Measurements from ENCODE around the gene JAKMIP2. TPM values are rescaled to one million over a fixed set of nuclear protein-coding genes. Genes with fewer than 3 reads are reported as not detected.
A peak's percentile ranks its signal among the peaks of the same experiment; 100 is the strongest.

The JAKMIP2 gene
- polyA plus RNA-seq, 1 of the 3 experiments (the other 2 are of a cell fraction), result 2.1 TPM

- no peak overlapping the region for H3K4me3 ChIP-seq (ENCODE audit: low read depth in 2 of 2, low read length in 1 of 2)
- TF ChIP-seq FOXJ3 (CRISPR knock-in tag; IDR thresholded peaks at IDR 0.05) (no peak), POLR2AphosphoS5 (IDR thresholded peaks at IDR 0.05; ENCODE audit: low read depth, low read length) (no peak), JUND (IDR thresholded peaks at IDR 0.05) (0 out of 2 replicates have a peak, but pooled peaks have one; percentile 15), EZH2phosphoT487 (IDR thresholded peaks at IDR 0.05; ENCODE audit: borderline replicate concordance, low read depth) (no peak), MEF2A (IDR thresholded peaks at IDR 0.05; ENCODE audit: borderline replicate concordance, low read depth) (no peak), GATA2 (CRISPR knock-in tag; IDR thresholded peaks at IDR 0.05) (no peak), RAD21 (IDR thresholded peaks at IDR 0.05; ENCODE audit: low read length) (no peak), MAX (IDR thresholded peaks at IDR 0.05; ENCODE audit: low read depth) (no peak), PBX3 (IDR thresholded peaks at IDR 0.05) (peak; percentile 38), FOSL2 (IDR thresholded peaks at IDR 0.05; ENCODE audit: borderline replicate concordance, low read depth) (peak; percentile 43; the same call in 1 of the 2 replicates), TAF1 (IDR thresholded peaks at IDR 0.05; ENCODE audit: borderline replicate concordance, low read depth, low read length) (no peak), RFX5 (IDR thresholded peaks at IDR 0.05; ENCODE audit: low read length) (no peak), NRF1 (IDR thresholded peaks at IDR 0.05; ENCODE audit: low read depth, low read length) (no peak), GABPA (IDR thresholded peaks at IDR 0.05; ENCODE audit: low read depth) (no peak), TCF12 (IDR thresholded peaks at IDR 0.05) (peak; percentile 34; the same call in 1 of the 2 replicates), FOXM1 (IDR thresholded peaks at IDR 0.05; ENCODE audit: low read depth) (no peak), SIN3A (IDR thresholded peaks at IDR 0.05; ENCODE audit: borderline replicate concordance, low read depth, low read length) (no peak)
- TF ChIP-seq, protein P1, sequence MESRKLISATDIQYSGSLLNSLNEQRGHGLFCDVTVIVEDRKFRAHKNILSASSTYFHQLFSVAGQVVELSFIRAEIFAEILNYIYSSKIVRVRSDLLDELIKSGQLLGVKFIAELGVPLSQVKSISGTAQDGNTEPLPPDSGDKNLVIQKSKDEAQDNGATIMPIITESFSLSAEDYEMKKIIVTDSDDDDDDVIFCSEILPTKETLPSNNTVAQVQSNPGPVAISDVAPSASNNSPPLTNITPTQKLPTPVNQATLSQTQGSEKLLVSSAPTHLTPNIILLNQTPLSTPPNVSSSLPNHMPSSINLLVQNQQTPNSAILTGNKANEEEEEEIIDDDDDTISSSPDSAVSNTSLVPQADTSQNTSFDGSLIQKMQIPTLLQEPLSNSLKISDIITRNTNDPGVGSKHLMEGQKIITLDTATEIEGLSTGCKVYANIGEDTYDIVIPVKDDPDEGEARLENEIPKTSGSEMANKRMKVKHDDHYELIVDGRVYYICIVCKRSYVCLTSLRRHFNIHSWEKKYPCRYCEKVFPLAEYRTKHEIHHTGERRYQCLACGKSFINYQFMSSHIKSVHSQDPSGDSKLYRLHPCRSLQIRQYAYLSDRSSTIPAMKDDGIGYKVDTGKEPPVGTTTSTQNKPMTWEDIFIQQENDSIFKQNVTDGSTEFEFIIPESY (IDR thresholded peaks at IDR 0.05; ENCODE audit: borderline replicate concordance, low read depth), result no peak
- POLR2A ChIA-PET, result no interaction called here
Measured at GRCh38 chr5:147547730-147548129, 234.8 kb downstream of the JAKMIP2 start.

More at GRCh38 chr5:147547730-147548129, 234.8 kb downstream of the JAKMIP2 start:
- Histone ChIP-seq H2AFZ (ENCODE audit: low read depth) (peak overlapping the region; percentile 90), H4K20me1 (ENCODE audit: insufficient read depth) (no peaks in the 10 kb centered on the region), H3K9ac (peak overlapping the region; percentile 14; the same call in 1 of the 2 replicates), H3F3A (replicated peaks; ENCODE audit: insufficient read depth) (peaks cover 11% of the 10 kb centered on the region), H3K36me3 (replicated peaks in 1 of 2; ENCODE audit: control insufficient read depth in 1 of 2, insufficient read depth in 2 of 2, low read length in 1 of 2) (no peaks in the 10 kb centered on the region), H3K27ac (ENCODE audit: low read depth in 2 of 2, low read length in 1 of 2) (peak overlapping the region; percentile 13 to 82; a peak in 3 of 4 replicates), H3K27me3 (ENCODE audit: insufficient read depth) (no peaks in the 10 kb centered on the region), H3K4me1 (ENCODE audit: control insufficient read depth in 1 of 2, insufficient read depth in 2 of 2, low read depth in 1 of 2, low read length in 1 of 2) (no peaks in the 10 kb centered on the region), H3K9me2 (no peaks in the 10 kb centered on the region; the same call in 1 of the 2 replicates), H3K79me2 (ENCODE audit: insufficient read depth) (no peaks in the 10 kb centered on the region), H3K4me2 (no peak overlapping the region), H3K9me3 (0 out of 2 replicates have a peak, but pooled peaks cover 7% of the 10 kb centered on the region)
- CTCF ChIA-PET, result no interaction called here
- DNase-seq, result no peak
- WGBS (ENCODE audit: low lambda C conversion rate), result 13% methylated on average over 3 of the region's 3 CpGs
